Bronchial epithelial cell (primary cell): Measurements from ENCODE around the gene EFCAB6. TPM values are rescaled to one million over a fixed set of nuclear protein-coding genes. Genes with fewer than 3 reads are reported as not detected.

ENCODE experiments used
- DNase-seq: peaks from one replicate; pipeline ENCODE4 v3.0.0-alpha.2; 2010; ENCODE audit warnings: low read depth
- FAIRE-seq: peaks from 2 replicates; lab custom pipeline; 2011; peaks lifted over from hg19 to GRCh38; lab: Jason Lieb, UNC
- H3K27me3 ChIP-seq: 2 replicates; pipeline ENCODE4 v1.5.1; 2011; ENCODE audit warnings: low read length; ENCODE audit not compliant: control insufficient read depth, insufficient read depth
- H3K36me3 ChIP-seq: 2 replicates; pipeline ENCODE4 v1.5.1; 2011; ENCODE audit warnings: low read length; ENCODE audit not compliant: control insufficient read depth, insufficient read depth
- H3K4me3 ChIP-seq: 2 replicates; pipeline ENCODE4 v1.5.1; 2011; ENCODE audit warnings: mild to moderate bottlenecking, low read depth, low read length, control low read depth
- CTCF ChIP-seq: IDR thresholded peaks from 2 replicates; pipeline ENCODE4 v1.5.1; 2011; ENCODE audit warnings: mild to moderate bottlenecking, moderate library complexity, low read length, control low read depth, inconsistent platforms; ENCODE audit not compliant: insufficient read depth, severe bottlenecking
- total RNA-seq: library from RNA; depleted of rRNA; stranded (reverse); fragments of >200 nt; gene quantifications from 2 replicates; pipeline ENCODE4 v1.2.1, GENCODE V29; 2014

The EFCAB6 gene
- total RNA-seq, 1 donor from 2014 or later = 0.26 TPM

DNA sequence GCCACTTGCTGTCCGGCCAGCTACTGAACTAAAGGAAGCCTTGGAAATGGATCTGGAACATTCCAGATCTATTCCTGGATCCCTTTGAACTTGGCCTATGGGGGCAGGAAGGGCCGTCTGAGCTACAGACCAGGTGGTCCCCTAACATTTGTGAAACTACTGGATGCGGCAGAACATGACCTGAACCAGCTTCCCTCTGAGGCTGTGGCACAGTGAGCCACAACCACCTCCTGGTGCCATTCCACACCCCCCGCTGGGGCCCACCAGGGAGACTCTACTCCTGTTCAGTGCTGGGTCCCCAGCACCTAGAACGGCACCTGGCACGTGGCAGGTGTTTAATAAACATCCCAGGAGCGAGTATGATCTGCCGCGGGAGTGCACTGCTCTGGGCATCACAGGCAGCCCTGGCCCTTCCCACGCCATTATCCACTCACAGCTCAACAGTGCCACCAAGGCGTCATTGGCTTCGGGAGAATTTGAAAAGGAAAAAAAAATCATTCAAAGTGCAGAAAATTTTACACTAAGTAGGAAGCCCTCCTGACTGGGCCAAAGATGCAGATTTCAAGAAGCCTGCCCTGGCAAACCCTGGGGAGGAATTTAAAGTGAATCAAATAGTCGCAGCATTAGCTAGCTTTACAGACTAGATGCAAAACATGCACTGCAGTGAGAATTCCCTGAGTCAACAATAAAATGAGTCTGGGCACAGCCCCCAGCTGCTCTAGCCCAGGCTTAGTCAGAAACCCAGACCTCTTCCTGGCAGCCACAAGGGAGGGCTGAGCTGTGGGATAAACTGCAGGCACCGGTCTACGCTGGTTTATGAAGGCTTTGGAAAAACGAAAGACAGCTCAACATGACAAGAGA is 14.3 kb upstream of the EFCAB6 start:
- TF ChIP-seq CTCF = peak; percentile 49
- no peak for FAIRE-seq

GRCh38 chr22:43825651-43826050 is 13.5 kb upstream of the EFCAB6 start:
- FAIRE-seq (no peak), DNase-seq (no peak)
- Histone ChIP-seq H3K27me3 (peaks cover 7% of the 10 kb centered on the region), H3K4me3 (no peak overlapping the region), H3K36me3 (no peaks in the 10 kb centered on the region)
- no peak for TF ChIP-seq CTCF

More for the DNA sequence above, 14.3 kb upstream of the EFCAB6 start:
- H3K36me3 ChIP-seq = no peaks in the 10 kb centered on the region
- peaks cover 7% of the 10 kb centered on the region for H3K27me3 ChIP-seq
- H3K4me3 ChIP-seq = no peak overlapping the region
- peak; percentile 75 for DNase-seq

DNA sequence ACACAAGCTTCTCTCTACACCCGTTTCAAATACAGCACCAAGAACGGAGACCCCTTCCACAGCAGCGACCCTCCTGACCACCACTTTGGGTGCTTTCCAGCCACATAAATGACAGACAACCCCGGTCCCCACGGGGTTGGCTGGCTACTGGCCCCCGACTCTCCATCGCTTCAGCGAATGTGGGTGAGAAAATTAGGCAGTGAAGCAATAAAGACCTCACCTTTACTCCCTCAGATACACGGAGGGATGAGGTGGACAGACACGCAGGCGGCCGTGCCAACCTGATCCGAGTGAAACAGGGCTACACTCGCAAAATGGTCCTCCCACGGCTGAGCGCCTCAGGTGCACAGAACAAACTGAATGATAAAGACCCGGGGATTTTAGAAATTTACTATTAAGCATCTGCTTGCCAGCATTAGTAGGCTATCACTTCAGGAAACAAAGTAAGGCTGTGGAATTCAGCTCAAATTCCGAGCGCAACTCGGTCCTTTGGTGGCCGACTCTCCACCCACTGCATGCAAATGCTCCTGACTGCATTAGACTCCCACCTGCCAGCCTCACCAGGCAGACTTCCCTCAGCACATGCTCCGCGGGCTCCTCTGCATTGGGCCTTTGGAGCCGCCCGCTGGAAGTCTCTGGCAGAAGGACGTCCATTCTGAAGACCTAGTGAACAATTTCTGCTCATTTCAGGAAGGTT is 12.8 kb upstream of the EFCAB6 start:
- peaks cover 7% of the 10 kb centered on the region for H3K27me3 ChIP-seq
- DNase-seq (no peak), FAIRE-seq (no peak)

GRCh38 chr22:43823911-43824665 is 12.0 kb upstream of the EFCAB6 start:
- Histone ChIP-seq H3K36me3 (no peaks in the 10 kb centered on the region), H3K27me3 (peaks cover 7% of the 10 kb centered on the region), H3K4me3 (no peak overlapping the region)
- DNase-seq (no peak), FAIRE-seq (no peak)
- TF ChIP-seq CTCF = no peak

More for the DNA sequence above, 12.8 kb upstream of the EFCAB6 start:
- H3K36me3 ChIP-seq = no peaks in the 10 kb centered on the region
- no peak overlapping the region for H3K4me3 ChIP-seq
- no peak for TF ChIP-seq CTCF

DNA sequence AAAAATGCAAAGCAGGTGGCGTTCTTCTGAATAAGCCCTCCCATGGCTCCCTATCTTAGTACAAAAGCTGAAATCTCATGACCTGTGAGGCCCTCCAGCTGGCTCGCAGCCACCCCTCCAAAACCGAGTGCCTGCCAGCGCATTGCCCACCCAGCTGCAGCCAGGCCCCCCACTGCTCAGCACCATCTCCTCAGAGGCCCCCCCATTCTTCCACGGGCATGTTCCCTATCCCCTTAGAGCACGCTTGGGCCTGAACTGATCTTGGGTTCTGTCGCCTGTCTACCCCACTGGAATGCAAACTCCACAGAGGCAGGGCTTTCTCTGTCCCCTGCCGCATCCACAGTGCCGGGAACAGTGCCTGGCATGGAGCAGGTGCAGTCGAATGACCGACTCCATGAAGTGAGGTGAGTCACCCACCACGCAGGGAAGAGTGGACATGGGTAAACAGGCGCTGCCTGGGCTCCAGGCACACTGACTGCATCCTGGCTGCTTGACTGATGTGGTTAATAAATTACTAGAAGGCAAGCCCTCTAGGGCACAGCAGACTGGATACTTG is 11.3 kb upstream of the EFCAB6 start:
- Histone ChIP-seq H3K27me3 (peaks cover 7% of the 10 kb centered on the region), H3K36me3 (no peaks in the 10 kb centered on the region), H3K4me3 (no peak overlapping the region)
- TF ChIP-seq CTCF = no peak
- DNase-seq (peak; percentile 49), FAIRE-seq (no peak)
